Stimulated activated CD8-positive, alpha-beta memory T cell treated with anti-CD3 and anti-CD28 coated beads, Interleukin-15, amount 100 ng/mL, for 4 hours (primary cell): Measurements from ENCODE around the gene GNG5.
"Not testable (repeated sequence)": the region's sequence is repeated elsewhere in the genome, so short reads cannot be mapped to it uniquely, and the experiment has no call there.

Source experiments
- DNase-seq, 2 donors: peaks; one replicate each; pipeline ENCODE4 v3.0.0-alpha.2; 2020; ENCODE audit warnings: low read depth in 2 of 2

Gene GNG5

GRCh38 chr1:84506002-84506728, at the start of gene GNG5, which contains the start of gene SPATA1:
GNG5 (minus strand) TSS chr1:84506581; CDS start chr1:84506091, 490 bp downstream.
SPATA1 (plus strand) TSS chr1:84506386; CDS start chr1:84516360, 9,974 bp downstream.
- peak; percentile 97 for DNase-seq

- no peak for DNase-seq
These were observed 44.4 kb upstream of the GNG5 start for GRCh38 chr1:84550826-84551225.

GRCh38 chr1:84541679-84542078, 35.3 kb upstream of the GNG5 start:
- no peak for DNase-seq

GRCh38 chr1:84540759-84541158, 34.4 kb upstream of the GNG5 start:
- DNase-seq = no peak

DNA sequence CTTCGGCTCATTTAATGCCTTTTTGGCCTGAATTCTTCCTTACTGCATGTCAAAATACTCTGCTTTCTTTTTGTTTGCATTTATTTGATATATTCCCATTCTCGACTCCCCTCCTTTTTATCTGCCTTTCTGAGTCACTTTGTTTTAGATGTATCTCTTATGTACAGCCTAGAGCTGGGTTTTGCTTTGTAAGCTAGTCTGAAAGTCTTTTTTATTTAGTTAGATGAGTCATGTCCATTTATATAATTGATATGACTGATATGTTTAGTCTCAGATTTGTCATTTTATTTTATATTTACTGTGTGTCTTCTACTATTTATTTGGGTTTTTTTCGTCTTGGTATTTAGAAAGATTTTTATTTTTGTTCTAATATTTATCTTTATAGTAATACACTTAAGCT, 33.6 kb upstream of the GNG5 start:
- no peak for DNase-seq

DNA sequence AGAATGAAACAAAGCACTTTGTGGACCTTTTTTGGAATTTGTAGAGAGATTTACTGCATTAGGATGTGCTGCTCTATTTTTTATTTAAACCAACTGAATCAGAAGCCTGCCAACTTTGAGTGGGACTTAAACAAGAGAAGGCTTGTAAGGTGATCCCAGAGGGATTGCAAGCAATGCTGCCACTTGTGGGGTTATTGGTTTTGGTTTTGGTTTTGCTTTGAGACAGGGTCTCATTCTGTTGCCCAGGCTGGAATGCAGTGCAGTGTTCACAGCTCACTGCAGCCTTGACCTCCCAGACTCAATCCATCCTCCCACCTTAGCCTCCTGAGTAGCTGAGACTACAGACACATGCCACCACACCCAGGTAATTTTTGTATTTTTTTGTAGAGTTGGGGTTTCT, 32.2 kb upstream of the GNG5 start:
- no peak for DNase-seq

GRCh38 chr1:84525779-84526178, 19.4 kb upstream of the GNG5 start:
- DNase-seq = no peak

DNA sequence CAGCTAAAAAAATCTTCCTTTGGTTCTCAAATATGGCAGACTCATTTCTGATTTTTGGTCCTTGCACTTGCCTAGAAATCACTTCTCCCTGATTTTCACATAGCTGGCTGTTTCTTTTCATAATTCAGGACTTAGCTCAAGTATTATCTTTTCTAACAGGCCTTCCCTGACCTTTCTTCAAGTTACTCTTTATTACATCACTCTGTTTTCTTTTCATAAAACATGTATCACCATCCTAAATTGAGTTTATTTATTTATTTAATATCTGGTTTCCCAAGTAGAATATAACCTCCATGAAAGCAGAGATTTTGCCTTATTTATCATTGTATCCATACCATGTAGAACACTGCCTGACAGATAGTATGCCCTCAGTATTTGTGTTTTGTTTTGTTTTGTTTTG, 18.2 kb upstream of the GNG5 start:
- DNase-seq = no peak

- DNase-seq = no peak
These were observed 4.3 kb upstream of the GNG5 start for GRCh38 chr1:84510668-84511067.

DNA sequence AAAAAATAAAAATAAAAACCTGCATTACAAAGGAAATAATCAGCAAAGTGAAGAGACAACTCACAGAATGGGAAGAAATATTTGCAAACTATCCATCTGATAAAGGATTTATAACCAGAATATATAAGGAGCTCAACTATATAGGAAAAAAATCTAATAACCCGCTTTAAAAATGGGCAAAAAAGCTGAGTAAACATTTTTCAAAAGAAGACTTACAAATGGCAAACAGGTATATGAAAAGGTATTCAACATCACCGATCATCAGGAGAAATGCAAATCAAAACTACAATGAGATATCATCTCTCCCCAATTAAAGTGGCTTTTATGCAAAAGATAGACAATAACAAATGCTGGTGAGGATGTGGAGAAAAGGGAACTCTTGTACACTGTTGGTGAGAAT, 3.8 kb upstream of the GNG5 start:
- DNase-seq = no peak

- no peak for DNase-seq
These were observed 2.6 kb upstream of the GNG5 start for GRCh38 chr1:84509029-84509428.

GRCh38 chr1:84508510-84508909, 2.1 kb upstream of the GNG5 start:
- no peak for DNase-seq

DNA sequence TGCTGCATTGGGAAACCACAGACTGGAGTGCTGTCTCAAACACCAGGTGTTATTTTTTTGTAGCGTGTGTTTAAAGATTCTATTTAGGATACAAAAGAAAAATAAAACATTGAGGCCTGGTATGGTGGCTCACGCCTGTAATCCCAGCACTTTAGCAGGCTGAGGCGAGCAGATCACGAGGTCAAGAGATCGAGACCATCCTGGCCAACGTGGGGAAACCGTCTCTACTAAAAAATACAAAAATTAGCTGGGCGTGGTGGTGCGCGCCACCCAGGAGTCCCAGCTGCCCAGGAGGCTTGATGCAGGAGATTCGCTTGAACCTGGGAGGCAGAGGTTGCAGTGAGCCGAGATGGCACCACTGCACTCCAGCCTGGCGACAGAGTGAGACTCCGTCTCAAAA, 1.5 kb upstream of the GNG5 start:
- DNase-seq = not testable (repeated sequence)

DNA sequence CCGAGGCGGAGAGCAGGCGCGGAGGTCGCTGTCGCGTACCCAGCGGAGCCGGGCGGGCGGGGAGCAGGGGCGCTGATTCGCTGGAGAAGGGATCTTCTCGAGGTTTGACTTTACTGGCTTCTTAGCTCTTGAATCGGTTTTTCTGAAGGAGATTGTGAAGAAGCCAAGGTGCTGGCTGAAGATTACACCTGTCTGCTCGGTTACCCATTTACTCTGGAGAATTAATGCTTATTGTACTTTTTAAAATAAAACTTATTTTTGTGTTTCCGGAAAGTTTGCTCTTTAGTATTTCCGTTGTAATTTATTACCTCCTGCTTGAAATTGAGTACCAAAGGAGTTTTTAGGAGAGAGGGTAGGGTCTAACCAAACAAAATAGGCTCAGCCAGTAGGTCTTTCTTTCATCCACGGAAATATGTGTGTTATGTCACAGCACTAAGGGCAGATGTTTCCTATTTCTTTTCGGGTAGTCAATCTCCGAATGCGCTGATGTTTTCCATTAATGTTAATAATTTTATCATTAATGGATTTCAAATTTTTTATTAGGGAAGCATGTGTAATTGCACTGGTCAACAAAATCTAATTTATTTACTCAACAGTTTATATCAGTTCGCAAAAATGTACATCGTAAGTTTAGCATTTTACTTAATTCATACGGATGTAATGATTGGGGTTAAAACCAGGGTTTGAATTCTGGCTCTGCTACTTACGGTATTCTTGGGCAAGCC, 510 bp upstream of the GNG5 start:
- DNase-seq = no peak

- no peak for DNase-seq
These were observed 834 bp downstream of the GNG5 start for GRCh38 chr1:84505493-84506001.

DNA sequence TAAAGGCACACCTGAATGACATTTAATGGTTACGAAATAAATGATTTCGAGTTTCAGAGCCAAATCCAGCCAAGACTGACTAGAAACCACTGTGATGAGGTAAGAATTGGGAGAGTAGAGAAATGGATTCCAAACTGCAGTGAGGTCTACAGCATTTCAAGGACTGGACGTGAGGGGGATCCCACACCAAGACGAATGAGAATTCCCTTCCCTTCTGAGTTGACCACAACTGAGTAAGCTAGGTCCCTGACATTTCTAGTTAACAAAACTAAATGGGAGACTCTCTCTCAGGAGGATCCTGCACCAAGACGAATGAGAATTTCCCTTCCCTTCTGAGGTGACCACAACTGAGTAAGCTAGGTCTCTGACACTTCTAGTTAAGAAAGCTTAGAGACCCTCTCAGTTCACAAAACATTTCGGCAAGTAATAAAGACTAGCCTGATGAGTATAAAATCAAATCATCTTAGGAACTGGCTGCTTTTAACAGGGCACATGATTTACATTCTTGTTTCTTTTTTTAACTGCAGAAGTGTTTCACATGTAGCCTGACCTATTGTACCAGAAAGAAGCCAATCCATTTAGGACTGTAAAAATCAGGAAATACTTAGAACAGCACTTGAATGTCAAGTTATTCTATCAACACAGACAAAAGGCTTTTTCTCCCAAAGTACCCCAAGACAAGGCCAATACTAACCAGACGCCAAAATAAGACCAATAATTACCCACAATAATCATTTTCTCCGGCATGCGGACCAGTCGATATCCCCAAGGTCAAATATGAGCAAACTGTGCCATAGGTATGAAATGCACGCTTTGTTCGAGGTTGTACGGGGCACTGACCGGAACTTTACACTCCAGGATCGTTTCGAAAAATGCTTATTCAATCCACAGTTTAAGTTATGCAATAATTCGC, 1.5 kb downstream of the GNG5 start:
- no peak for DNase-seq

- no peak for DNase-seq
These were observed 3.5 kb downstream of the GNG5 start for GRCh38 chr1:84502927-84503326.

- no peak for DNase-seq
These were observed 8.6 kb downstream of the GNG5 start for GRCh38 chr1:84497631-84498275.

- no peak for DNase-seq
These were observed 9.9 kb downstream of the GNG5 start for GRCh38 chr1:84496498-84496897.

GRCh38 chr1:84493747-84494146, 12.6 kb downstream of the GNG5 start:
- DNase-seq = no peak

- no peak for DNase-seq
These were observed 13.7 kb downstream of the GNG5 start for GRCh38 chr1:84492726-84493125.

GRCh38 chr1:84489766-84490165, 16.6 kb downstream of the GNG5 start:
- no peak for DNase-seq
